HepG2 (cell line): ENCODE data around the gene PLBD1. TPM values are rescaled to one million over a fixed set of nuclear protein-coding genes. Genes with fewer than 3 reads are reported as not detected.

Source experiments
- ATAC-seq: fragments of 200-7000 bp; cut with Tn5 transposase; 3 replicates; pipeline ENCODE4 v1.9.1; 2020; ENCODE audit warnings: mild to moderate bottlenecking, moderate library complexity
- BruUV-seq: library from RNA; stranded (reverse); fragments of 400-500 nt; replicated peaks from 2 replicates; lab custom pipeline; 2021; lab: Mats Ljungman, UMichigan
- CTCF ChIA-PET: fragments of 300-600 bp; formaldehyde crosslinking; extraction: SDS; loops from one replicate; lab custom pipeline; 2021; ENCODE audit warnings: low total read pairs, inconsistent platforms, low intra/inter-chr PET ratio; lab: Yijun Ruan, JAX
- POLR2A ChIA-PET: fragments of 350-600 bp; sonication (Branson Sonifier 250); formaldehyde crosslinking; loops from one replicate; lab custom pipeline; 2020; ENCODE audit warnings: antibody characterized with exemption, inconsistent platforms; lab: Yijun Ruan, JAX
- DNase-seq: peaks from one replicate; pipeline ENCODE4 v3.0.0-alpha.2; 2015; ENCODE audit warnings: low spot score
- FAIRE-seq: peaks from 3 replicates; lab custom pipeline; 2011; peaks lifted over from hg19 to GRCh38; lab: Jason Lieb, UNC
- H2AFZ ChIP-seq: one replicate; pipeline ENCODE4 v1.6.1; 2011; ENCODE audit warnings: low read length, inconsistent platforms
- H3K27ac ChIP-seq: fragments of 300-600 bp; 3 replicates; pipeline ENCODE4 v1.8.0; 2011; ENCODE audit warnings: mixed run types, mild to moderate bottlenecking, mixed read lengths, low read length, inconsistent platforms; ENCODE audit not compliant: insufficient read depth; ENCODE audit errors: extremely low read length
- H3K27me3 ChIP-seq, 2 experiments: fragments of 200-600 bp in 1 of 2; 2 replicates in 1 of 2; 3 replicates in 1 of 2; pipeline versions ENCODE4 v1.6.0 to v1.8.0; 2011; ENCODE audit warnings: low read length in 2 of 2, mild to moderate bottlenecking in 2 of 2, moderate library complexity in 2 of 2, inconsistent platforms in 1 of 2; ENCODE audit not compliant: insufficient read depth in 2 of 2, control insufficient read depth in 1 of 2
- H3K36me3 ChIP-seq, 2 experiments: fragments of 200-600 bp in 1 of 2; replicated peaks in 1 of 2; 2 replicates in 1 of 2; 3 replicates in 1 of 2; pipeline versions ENCODE4 v1.5.1 to v1.8.0; 2011; ENCODE audit warnings: low read length in 2 of 2, inconsistent platforms in 1 of 2; ENCODE audit not compliant: insufficient read depth in 2 of 2, control insufficient read depth in 1 of 2
- H3K4me1 ChIP-seq: 2 replicates; pipeline ENCODE4 v1.5.1; 2012; ENCODE audit warnings: low read length, inconsistent platforms; ENCODE audit not compliant: insufficient read depth
- H3K4me2 ChIP-seq: 2 replicates; pipeline ENCODE4 v1.6.0; 2011; ENCODE audit warnings: low read depth, low read length, inconsistent platforms
- H3K4me3 ChIP-seq, 3 experiments: fragments of 200-600 bp in 1 of 3; sonication (generic), shearing (Covaris generic) in 1 of 3; replicated peaks in 1 of 3; 2 replicates each; pipeline ENCODE4 v1.5.1; 2011 to 2016; ENCODE audit warnings: low read length in 3 of 3, inconsistent platforms in 2 of 3, low read depth in 2 of 3, mild to moderate bottlenecking in 2 of 3, control low read depth in 1 of 3, mixed read lengths in 1 of 3; ENCODE audit not compliant: insufficient read depth in 1 of 3
- H3K79me2 ChIP-seq: one replicate; pipeline ENCODE4 v1.6.1; 2011; ENCODE audit warnings: low read length, inconsistent platforms; ENCODE audit not compliant: insufficient read depth
- H3K9ac ChIP-seq: 2 replicates; pipeline ENCODE4 v1.6.0; 2011; ENCODE audit warnings: mild to moderate bottlenecking, low read depth, low read length, inconsistent platforms; ENCODE audit not compliant: insufficient read depth
- H3K9me3 ChIP-seq: 2 replicates; pipeline ENCODE4 v1.5.1; 2012; ENCODE audit warnings: mild to moderate bottlenecking, low read length
- H4K20me1 ChIP-seq: 2 replicates; pipeline ENCODE4 v1.6.0; 2011; ENCODE audit warnings: inconsistent platforms, mild to moderate bottlenecking, low read length, moderate library complexity; ENCODE audit not compliant: insufficient read depth
- CENPBD1 ChIP-seq: sonication (generic); formaldehyde crosslinking; IDR thresholded peaks from 2 replicates; pipeline ENCODE4 v1.8.0; 2022; ENCODE audit warnings: missing genetic modification reagents, low read depth, mild to moderate bottlenecking, borderline replicate concordance
- GMEB1 ChIP-seq: sonication (generic); formaldehyde crosslinking; IDR thresholded peaks from 2 replicates; pipeline ENCODE4 v1.5.1; 2020; ENCODE audit warnings: missing genetic modification reagents, mild to moderate bottlenecking, borderline replicate concordance
- GRHL1 ChIP-seq: sonication (generic); formaldehyde crosslinking; conservative IDR thresholded peaks from 2 replicates; pipeline ENCODE4 v1.8.0; 2022; ENCODE audit warnings: missing genetic modification reagents
- NR2C2 ChIP-seq: sonication (generic); formaldehyde crosslinking; IDR thresholded peaks from 2 replicates; pipeline ENCODE4 v1.4.0; 2020; ENCODE audit warnings: missing genetic modification reagents, mild to moderate bottlenecking, moderate library complexity, borderline replicate concordance
- NR2F2 ChIP-seq: IDR thresholded peaks from 2 replicates; pipeline ENCODE4 v1.6.1; 2012; ENCODE audit warnings: low read depth, inconsistent platforms, borderline replicate concordance
- PHF20 ChIP-seq: sonication (generic); formaldehyde crosslinking; IDR thresholded peaks from 2 replicates; pipeline ENCODE4 v1.5.0; 2020; ENCODE audit warnings: mild to moderate bottlenecking, missing genetic modification reagents
- PHF5A ChIP-seq: IDR thresholded peaks from one replicate; pipeline ENCODE4 v1.6.1; 2018; ENCODE audit warnings: low read depth, missing genetic modification reagents; ENCODE audit not compliant: unreplicated experiment
- SETDB1 ChIP-seq: sonication (generic); formaldehyde crosslinking; IDR thresholded peaks from 2 replicates; pipeline ENCODE4 v1.5.1; 2020; ENCODE audit warnings: missing genetic modification reagents, mild to moderate bottlenecking, borderline replicate concordance
- SOX6 ChIP-seq, 2 experiments: fragments of 450-650 bp in 1 of 2; sonication (generic) in 1 of 2; formaldehyde crosslinking in 1 of 2; IDR thresholded peaks; 2 replicates each; pipeline versions ENCODE4 v1.4.0 to v1.6.1; 2017 to 2020; ENCODE audit warnings: antibody characterized with exemption in 1 of 2, mild to moderate bottlenecking in 1 of 2, missing genetic modification reagents in 1 of 2
- THYN1 ChIP-seq: sonication (generic); formaldehyde crosslinking; IDR thresholded peaks from 2 replicates; pipeline ENCODE4 v1.8.1; 2023; ENCODE audit warnings: low read depth, mild to moderate bottlenecking, moderate library complexity, missing genetic modification reagents, borderline replicate concordance
- TP53 ChIP-seq: sonication (generic); formaldehyde crosslinking; conservative IDR thresholded peaks from 2 replicates; pipeline ENCODE4 v1.4.0; 2020; ENCODE audit warnings: missing genetic modification reagents
- ZNF383 ChIP-seq: sonication (generic); formaldehyde crosslinking; IDR thresholded peaks from 2 replicates; pipeline ENCODE4 v1.4.0; 2020; ENCODE audit warnings: missing genetic modification reagents, mild to moderate bottlenecking, borderline replicate concordance
- ZNF468 ChIP-seq: sonication (generic); formaldehyde crosslinking; IDR thresholded peaks from 2 replicates; pipeline ENCODE4 v1.8.0; 2022; ENCODE audit warnings: mild to moderate bottlenecking, moderate library complexity, missing genetic modification reagents
- ZNF564 ChIP-seq: sonication (generic); formaldehyde crosslinking; IDR thresholded peaks from 2 replicates; pipeline ENCODE4 v1.8.1; 2023; ENCODE audit warnings: mild to moderate bottlenecking, missing genetic modification reagents
- ZNF737 ChIP-seq: sonication (generic); formaldehyde crosslinking; IDR thresholded peaks from 2 replicates; pipeline ENCODE4 v1.5.0; 2020; ENCODE audit warnings: missing genetic modification reagents, mild to moderate bottlenecking, borderline replicate concordance
- ZNF740 ChIP-seq: sonication (generic); formaldehyde crosslinking; IDR thresholded peaks from 2 replicates; pipeline ENCODE4 v1.4.0; 2020; ENCODE audit warnings: missing genetic modification reagents
- WGBS: methylation state at CpG from one replicate; pipeline ENCODE4 v1.1.6; 2017; ENCODE audit warnings: low lambda C conversion rate; 5-methylcytosine and 5-hydroxymethylcytosine counted together
- in situ Hi-C: cut with HindIII; loops from 2 replicates; pipeline ENCODE4 v1.10.0; 2017; ENCODE audit warnings: low pct_unique_long_range_greater_than_20kb; ENCODE audit not compliant: extremely low pct_ligation_motif_present
- intact Hi-C: fragments of 100-400 bp; cut with micrococcal nuclease; formaldehyde crosslinking; loops from one replicate; pipeline ENCODE4 v1.10.0; 2022; ENCODE audit not compliant: unreplicated experiment
- polyA plus RNA-seq, 8 experiments: library from polyadenylated mRNA; depleted of rRNA in 3 of 8; stranded (reverse) in 7 of 8; unstranded in 1 of 8; fragments of >200 nt; fragmentation: Illumina TruSeq in 4 of 8; extraction: Trizol in 4 of 8; gene quantifications; 2 replicates each; pipeline versions ENCODE4 v1.2.1 to v1.2.3, GENCODE V29; 2011 to 2016; ENCODE audit warnings: low read depth in 4 of 8, missing spikeins in 1 of 8, mixed read lengths in 1 of 8; ENCODE audit not compliant: insufficient read depth in 1 of 8
- total RNA-seq, 5 experiments: library from RNA; depleted of rRNA; stranded (reverse); fragments of >200 nt; fragmentation: Illumina TruSeq; extraction: Trizol; gene quantifications; 2 replicates each; pipeline ENCODE4 v1.2.3, GENCODE V29; 2016; ENCODE audit warnings: low read depth in 1 of 5
- TF ChIP-seq, protein P1 (sequence below): sonication (generic); formaldehyde crosslinking; conservative IDR thresholded peaks from 2 replicates; pipeline ENCODE4 v1.4.0; 2020; ENCODE audit warnings: missing genetic modification reagents

Gene PLBD1
- total and polyA plus RNA-seq, 2 of the 13 experiments (the other 11 are each of a cell fraction or from before 2014, with no cell fraction given): not detected

GRCh38 chr12:14562279-14562678 lies 5.4 kb downstream of the PLBD1 start (continued):
- TF ChIP-seq NR2F2 (no peak), SOX6 (IDR thresholded peaks at IDR 0.05) (no peak), SOX6 (CRISPR knock-in tag; IDR thresholded peaks at IDR 0.05) (no peak), ZNF564 (CRISPR knock-in tag) (no peak), THYN1 (CRISPR knock-in tag) (no peak), GRHL1 (CRISPR knock-in tag) (no peak), PHF5A (CRISPR knock-in tag) (no peak), PHF20 (CRISPR knock-in tag) (no peak), SETDB1 (CRISPR knock-in tag) (no peak), TP53 (CRISPR knock-in tag) (no peak), ZNF383 (CRISPR knock-in tag) (no peak), ZNF740 (CRISPR knock-in tag) (no peak)

- POLR2A ChIA-PET: no interaction called here
- intact Hi-C loops (no loop called here), in situ Hi-C loops (no loop called here)
- 65% methylated on average over 9 of the region's 9 CpGs for WGBS
- no peaks in the 10 kb centered on the region for H3K27me3 ChIP-seq
- H4K20me1 ChIP-seq: no peaks in the 10 kb centered on the region
- H3K4me3 ChIP-seq: no peak overlapping the region
- no peak overlapping the region for H2AFZ ChIP-seq
- no peak for DNase-seq
- no peak for FAIRE-seq
- no peak overlapping the region for H3K4me2 ChIP-seq
- ATAC-seq: no peak
- CTCF ChIA-PET: no interaction called here
- BruUV-seq: no TSS peak
- H3K9me3 ChIP-seq: no peaks in the 10 kb centered on the region
- no peak overlapping the region for H3K27ac ChIP-seq
- H3K36me3 ChIP-seq: no peaks in the 10 kb centered on the region
- H3K9ac ChIP-seq: no peak overlapping the region
- H3K79me2 ChIP-seq: no peaks in the 10 kb centered on the region
- H3K4me1 ChIP-seq: no peaks in the 10 kb centered on the region
- TF ChIP-seq ZNF468 (CRISPR knock-in tag) (no peak), NR2C2 (CRISPR knock-in tag) (no peak), GMEB1 (CRISPR knock-in tag) (no peak), CENPBD1 (no peak), ZNF737 (CRISPR knock-in tag) (no peak)
- TF ChIP-seq, protein P1, sequence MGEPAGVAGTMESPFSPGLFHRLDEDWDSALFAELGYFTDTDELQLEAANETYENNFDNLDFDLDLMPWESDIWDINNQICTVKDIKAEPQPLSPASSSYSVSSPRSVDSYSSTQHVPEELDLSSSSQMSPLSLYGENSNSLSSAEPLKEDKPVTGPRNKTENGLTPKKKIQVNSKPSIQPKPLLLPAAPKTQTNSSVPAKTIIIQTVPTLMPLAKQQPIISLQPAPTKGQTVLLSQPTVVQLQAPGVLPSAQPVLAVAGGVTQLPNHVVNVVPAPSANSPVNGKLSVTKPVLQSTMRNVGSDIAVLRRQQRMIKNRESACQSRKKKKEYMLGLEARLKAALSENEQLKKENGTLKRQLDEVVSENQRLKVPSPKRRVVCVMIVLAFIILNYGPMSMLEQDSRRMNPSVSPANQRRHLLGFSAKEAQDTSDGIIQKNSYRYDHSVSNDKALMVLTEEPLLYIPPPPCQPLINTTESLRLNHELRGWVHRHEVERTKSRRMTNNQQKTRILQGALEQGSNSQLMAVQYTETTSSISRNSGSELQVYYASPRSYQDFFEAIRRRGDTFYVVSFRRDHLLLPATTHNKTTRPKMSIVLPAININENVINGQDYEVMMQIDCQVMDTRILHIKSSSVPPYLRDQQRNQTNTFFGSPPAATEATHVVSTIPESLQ (CRISPR knock-in tag): no peak
These were observed 5.9 kb downstream of the PLBD1 start for GRCh38 chr12:14561677-14562238.
